Caki2 (cell line): Measurements from ENCODE around the gene FLYWCH2. TPM values are rescaled to one million over a fixed set of nuclear protein-coding genes. Genes with fewer than 3 reads are reported as not detected.
"Not testable (repeated sequence)": the region's sequence is repeated elsewhere in the genome, so short reads cannot be mapped to it uniquely, and the experiment has no call there.

Experiments
- DNase-seq: peaks from one replicate; pipeline ENCODE4 v3.0.0-alpha.2; 2015; ENCODE audit warnings: low read depth
- in situ Hi-C: cut with HindIII; loops from 2 replicates; pipeline ENCODE4 v1.10.0; 2016; ENCODE audit warnings: low sequenced_read_pairs, low pct_unique_long_range_greater_than_20kb, mixed read lengths
- total RNA-seq: library from RNA; depleted of rRNA; stranded (reverse); fragments of >200 nt; shearing (Covaris generic); gene quantifications from 2 replicates; pipeline ENCODE4 v1.2.3, GENCODE V29; 2014; ENCODE audit warnings: low replicate concordance

The FLYWCH2 gene
- total RNA-seq, 1 experiment from 2014 or later, result 161 TPM

DNA sequence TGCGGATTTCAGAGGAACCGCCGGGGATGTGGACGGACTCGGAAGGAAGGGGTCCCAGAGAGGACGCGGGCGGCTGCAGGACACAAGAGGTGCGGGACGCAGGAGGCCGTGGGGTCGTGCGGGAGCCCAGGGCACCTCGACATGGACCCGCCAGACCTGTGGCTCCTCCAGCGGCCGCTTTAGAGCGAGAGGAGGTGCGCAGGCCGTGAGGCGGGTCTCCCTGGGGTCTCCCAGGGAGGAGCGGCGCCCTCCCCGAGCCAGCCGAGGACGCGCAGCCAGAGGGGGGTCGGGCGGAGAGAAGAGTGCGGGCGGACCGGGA, 21.9 kb downstream of the FLYWCH2 start:
- in situ Hi-C loops, result no loop called here
- DNase-seq, result no peak

DNA sequence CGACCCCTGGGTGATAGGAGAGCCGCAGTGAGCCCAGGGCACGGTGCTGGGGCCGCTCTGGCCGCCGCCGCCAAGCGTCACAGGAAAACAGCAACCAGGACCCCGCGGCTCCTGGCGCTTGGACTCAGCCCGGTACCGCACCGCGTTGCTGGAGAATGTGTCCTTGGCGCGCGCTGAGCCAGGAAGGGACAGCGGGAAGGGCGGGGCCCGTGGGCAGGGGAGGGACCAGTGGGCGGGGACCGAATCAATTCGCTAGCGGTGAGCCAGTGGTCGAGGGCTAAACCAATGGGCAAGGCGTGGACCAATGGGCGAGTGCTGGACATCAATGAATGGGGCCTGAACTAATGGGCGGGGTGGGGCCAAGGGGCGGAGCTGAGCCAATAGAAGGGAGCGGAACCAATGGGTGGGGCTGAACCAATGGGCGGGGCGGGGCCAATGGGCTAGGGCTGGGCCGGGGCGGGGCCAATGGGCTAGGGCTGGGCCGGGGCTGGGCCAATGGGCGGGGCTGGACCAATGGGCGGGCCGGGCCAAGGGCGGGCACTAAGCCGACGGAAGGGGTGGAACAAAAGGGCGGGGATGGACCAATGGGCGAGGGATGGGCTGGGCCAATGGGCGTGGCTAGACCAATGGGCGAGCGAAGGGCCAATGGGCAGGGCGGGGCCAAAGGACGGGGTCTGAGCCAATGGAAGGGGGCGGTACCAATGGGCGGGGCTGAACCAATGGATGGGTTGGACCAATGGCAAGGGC, 22.4 kb downstream of the FLYWCH2 start:
- peak; percentile 99 for DNase-seq
- in situ Hi-C loops, result no loop called here

DNA sequence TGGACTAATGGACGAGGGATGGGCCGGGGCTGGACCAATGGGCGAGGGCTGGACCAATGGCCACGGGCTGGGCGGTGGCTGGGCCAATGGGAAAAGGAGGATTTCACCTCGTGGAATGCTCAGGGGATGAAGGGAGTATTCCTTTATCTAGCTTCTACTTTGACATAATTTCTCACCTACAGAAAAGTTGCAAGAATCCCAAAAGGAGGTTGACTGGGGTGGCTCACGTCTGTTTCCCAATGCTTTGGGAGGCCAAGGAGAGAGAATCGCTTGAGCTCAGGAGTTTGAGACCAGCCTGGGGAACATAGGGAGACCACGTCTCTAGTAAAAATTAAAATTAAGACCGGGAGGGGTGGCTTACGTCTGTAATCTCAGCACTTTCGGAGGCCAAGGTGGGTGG, 23.0 kb downstream of the FLYWCH2 start:
- in situ Hi-C loops, result no loop called here
- DNase-seq, result no peak

DNA sequence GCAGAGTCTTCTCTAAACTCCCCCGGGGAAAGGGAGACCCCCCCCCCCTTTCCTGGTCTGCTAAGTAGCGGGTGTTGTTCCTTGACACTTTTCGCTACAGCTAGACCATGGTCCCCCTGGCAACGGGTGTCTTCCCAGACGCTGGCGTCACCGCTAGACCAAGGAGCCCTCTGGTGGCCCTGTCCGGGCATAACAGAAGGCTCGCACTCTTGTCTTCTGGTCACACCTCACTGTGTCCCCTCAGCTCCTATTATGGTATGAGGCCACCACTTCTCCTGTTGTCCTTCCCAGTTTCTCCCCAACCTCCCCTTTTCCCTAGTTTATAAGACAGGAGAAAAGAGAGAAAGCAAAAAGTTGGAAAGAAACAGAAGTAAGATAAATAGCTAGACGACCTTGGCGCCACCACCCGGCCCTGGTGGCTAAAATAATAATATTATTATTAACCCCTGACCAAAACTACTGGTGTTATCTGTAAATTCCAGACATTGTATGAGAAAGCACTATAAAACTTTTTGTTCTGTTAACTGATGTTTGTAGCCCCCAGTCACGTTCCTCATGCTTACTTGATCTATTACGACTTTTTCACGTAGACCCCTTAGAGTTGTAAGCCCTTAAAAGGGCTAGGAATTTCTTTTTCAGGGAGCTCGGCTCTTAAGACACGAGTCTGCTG, 24.2 kb downstream of the FLYWCH2 start:
- in situ Hi-C loops, result not testable (repeated sequence)
- peak; percentile 86 for DNase-seq

DNA sequence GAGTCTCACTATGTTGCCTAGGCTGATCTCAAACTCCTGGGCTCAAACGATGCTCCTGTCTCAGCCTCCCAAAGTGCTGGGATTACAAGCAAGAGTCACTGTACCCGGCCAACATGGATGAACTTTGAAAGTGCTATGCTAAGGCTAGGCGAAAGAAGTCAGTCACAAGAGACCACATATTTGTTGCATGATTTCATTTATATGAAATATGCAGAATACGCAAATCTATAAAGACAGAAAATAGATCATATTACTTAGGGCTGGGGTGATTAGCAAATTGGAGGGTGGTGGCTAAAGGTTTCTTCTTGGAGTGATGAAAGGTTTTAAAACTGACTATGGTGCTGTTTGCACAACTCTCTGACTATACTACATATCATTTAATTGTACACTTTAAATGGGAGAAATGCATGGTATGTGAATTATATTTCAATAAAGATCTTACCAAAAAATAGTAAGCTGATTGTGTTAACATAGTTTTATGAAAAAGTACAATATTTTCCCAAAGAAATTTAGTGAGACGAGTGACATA, 27.5 kb downstream of the FLYWCH2 start:
- in situ Hi-C loops, result no loop called here
- no peak for DNase-seq

DNA sequence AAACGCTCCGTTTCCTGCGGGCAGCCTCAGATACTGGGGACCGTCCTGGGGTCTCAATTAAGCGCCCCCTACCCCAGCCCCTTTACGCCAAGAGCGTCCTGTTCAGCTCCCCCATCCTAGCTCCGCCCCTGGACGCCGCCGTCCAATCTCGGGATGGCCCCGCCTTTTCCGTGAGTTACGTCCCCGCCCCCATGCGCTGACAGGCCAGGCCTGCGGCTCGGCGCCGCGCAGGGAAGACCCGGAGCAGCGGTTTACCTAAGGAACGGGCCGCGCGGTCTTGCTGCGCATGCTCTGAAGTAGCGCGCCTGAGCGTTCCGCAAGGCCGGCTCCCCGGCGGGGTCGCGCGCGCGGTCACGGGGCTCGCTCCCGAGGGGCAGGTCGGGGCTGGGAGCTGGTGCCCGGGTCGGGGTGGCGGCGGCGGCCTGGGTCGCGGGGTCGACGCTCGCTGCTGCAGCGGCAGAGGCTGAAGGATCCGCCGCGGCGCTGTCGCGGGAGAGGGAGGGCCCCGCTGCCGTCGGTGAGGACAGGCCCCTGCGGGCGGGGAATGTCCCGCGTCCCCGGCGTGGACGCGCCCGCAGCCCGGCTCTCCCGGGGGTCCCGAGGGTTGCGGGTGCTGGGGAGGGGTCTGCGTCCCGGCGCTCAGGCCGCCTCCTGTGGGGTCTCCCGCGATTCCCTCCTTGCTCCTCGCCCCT, 28.8 kb downstream of the FLYWCH2 start, which contains the start of gene FLYWCH1:
Gene FLYWCH1, plus strand, starts transcription at position 294 of the 692 bp plus-strand sequence. CDS start 17,755 bp downstream, outside the sequence.
- in situ Hi-C loops, result no loop called here
- DNase-seq, result peak; percentile 97

DNA sequence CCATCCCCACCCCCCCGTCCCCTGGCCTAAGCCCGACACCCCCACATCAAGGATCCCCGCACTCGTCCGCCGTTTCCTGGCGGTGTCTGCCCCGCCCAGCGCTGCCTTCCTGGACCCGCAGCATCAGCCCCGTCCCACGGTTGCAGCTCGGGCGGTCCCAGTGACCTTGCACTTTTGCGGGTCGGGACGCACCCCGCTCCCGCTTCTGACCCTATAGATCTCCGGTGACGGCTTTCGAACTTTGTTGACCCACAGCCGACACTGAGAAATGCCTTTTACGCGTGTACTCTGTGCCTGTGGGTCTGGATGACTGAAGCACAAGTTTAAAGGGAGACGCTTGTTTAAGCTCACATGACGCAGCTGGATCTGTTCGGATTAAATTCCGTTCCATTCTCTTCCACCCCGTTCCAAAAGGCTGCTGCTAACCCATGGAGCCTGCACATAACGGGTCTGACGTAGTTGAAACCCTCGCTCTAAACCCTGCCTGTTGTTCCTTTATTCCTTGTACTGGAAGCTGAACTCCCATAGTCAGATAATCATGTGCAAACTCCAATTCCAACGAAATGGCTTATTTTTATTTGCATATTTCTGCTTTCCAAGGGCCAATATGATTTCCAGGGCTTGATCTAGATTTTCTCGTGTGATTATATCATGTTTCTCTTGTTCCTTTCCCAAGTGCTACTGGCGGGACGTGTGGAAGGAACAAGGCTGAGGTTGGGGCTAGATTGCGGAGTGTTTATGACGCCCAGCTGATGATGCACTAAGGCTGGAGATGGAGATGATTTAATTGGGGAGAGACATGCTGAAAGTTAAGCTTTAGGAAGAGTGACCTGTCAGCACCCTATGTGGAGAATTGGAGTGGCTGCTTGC, 29.6 kb downstream of the FLYWCH2 start:
- in situ Hi-C loops, result no loop called here

DNA sequence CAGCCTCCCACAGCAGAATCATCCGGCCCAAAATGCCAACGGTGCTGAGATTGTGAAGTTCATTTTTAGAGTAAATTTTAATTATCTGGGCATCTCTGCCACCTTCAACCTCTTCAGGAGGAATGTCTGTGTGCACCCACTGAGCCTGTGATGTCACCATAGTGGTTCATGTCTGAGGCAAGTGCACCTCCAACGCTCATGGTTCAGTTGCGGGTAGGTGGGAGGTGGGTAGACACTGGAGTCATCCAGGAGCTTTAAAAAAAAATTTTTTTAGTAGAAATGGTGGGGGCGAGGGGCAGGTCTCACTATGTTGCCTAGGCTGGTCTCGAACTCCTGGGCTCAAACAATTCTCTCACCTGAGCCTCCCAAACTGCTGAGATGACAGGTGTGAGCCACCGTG, 30.6 kb downstream of the FLYWCH2 start:
- no peak for DNase-seq
- in situ Hi-C loops, result no loop called here

More for the DNA sequence above, 29.6 kb downstream of the FLYWCH2 start:
- DNase-seq, result peak; percentile 44

DNA sequence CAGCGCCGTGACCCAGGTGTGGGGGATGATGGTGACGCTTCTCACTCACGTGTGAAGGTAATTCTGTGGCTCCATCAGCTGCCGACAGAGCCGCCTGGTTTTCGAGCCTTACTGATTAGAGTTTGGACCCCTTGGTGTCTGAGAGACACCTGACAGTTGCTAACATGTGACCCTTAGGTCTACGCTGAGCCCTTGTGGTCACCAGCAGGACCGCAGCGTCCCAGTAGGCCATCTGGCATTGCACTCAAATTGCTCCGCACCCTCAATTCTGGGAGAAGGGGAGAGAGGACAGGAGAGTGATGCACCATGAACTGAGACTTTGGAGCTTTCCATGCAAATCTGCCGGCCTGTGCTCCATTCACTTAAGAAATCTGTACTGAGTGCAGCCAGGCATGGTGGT, 31.2 kb downstream of the FLYWCH2 start:
- DNase-seq, result no peak
- in situ Hi-C loops, result no loop called here

DNA sequence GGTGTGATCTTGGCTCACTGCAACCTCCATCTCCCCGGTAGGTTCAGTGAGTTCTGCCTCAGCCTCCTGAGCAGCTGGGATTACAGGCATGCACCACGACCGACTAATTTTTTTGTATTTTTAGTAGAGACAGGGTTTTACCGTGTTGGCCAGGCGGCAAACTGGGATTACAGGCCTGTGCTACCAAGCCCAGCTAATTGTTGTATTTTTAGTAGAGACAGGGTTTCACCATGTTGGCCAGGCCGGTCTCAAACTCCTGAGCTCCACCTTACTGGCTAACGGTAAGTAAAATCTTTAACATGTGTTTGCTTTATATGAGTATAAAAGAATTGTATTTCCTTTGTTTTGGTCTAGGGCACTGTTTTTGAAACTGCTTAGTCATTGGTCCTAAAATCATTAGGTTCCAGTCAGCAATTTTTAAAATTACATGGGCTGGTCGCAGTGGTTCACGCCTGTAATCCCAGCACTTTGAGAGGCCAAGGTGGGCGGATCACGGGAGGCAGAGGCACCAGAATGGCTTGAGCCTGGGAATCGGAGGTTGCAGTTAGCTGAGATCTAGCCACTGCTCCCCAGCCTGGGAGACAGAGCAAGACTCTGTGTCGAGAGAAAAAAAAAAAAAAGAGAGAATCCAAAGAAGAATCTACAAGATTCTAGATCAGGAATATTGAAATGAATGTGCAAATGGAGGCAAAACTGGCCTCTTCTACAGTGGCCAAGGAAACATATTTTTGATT, 32.3 kb downstream of the FLYWCH2 start:
- in situ Hi-C loops, result no loop called here
- peak; percentile 60 for DNase-seq

DNA sequence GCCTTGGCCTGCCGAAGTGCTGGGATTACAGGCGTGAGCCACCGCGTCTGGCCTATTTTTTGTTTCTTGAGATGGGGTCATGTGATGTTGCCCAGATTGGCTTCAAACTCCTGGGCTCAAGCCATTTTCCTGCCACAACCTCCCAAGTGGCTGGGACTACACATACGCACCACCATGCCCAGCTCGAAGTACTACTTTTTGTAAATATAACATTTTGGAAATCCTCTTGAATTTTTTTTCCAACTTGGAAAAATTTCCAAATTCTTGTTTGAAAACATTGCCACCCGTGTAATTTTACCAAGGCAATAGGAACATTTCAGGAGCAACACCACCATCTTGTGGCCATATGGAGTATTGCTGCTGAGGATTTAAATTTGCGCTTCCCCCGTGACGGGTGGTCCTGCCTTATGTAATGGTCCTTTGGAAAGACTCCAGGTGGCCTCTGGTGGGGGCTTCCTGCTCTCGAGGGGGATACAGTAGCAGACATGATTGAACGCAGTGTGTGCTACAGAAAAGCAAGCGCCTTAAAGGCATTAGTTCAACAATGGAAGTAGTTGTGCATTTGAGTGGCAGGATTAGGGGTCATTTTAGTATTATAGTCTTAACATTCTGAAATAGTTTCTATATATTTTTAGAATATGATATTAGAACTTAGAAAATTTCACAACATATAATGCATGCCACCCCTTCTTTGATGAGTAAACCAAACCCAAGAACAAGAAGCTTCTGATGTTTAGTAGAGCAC, 36.7 kb downstream of the FLYWCH2 start:
- DNase-seq, result peak; percentile 66
- in situ Hi-C loops, result no loop called here

DNA sequence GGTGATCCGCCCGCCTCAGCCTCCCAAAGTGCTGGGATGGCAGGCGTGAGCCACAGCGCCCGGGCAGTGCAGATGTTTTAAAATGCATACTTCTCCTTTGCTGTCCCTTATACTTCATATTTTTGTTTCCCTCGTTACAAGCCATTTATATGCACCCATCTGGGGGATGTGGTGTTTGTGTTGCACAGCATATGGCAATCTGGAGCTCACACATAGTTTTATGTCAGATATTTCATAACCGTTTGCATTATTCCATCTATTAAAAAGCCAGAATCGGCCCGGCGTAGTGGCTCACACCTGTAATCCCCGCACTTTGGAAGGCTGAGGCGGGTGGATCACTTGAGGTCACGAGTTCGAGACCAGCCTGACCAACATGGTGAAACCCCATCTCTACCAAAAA, 40.5 kb downstream of the FLYWCH2 start:
- DNase-seq, result no peak
- in situ Hi-C loops, result no loop called here

DNA sequence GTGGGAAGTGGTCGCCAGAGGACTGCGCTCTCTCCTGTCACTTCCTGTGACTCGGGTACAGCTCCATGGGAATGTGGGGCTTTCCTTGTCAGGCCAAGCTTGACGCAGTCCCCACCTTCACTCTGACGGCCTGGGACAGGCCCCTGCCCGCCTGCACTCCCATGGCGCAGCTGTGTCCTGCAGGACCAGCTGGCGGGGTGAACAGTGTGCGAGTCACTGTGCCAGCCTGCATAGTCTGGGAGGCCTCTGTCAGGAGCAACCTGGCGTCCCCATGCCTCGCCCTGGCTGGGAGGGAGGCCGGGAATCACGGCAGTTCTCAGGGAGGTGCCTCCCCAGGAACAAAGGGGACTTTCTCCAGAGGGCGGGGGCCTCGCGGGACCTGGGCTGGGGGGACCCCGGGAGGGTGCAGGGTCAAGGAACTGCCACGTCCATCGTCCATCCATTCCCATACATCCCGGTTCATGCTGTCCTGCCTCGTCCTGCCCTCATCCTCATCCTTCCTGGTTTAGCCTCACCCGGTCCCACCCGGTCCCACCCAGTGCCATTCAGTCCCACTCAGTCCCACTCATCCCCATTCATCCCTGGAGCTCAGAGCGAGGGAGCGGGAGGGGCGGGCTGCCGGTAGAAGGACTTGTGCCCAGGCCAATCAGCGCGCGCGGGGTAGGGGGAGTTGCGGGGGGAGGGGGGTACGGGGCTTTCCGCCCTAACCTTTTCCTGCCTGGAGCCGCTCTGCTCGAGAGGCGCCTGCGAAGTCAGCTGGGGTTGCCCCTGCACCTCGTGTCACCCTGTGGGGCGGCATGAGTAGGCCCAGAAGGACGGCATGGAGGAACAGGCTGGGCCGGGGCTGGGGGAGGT, 42.1 kb downstream of the FLYWCH2 start:
- DNase-seq, result no peak
- in situ Hi-C loops, result no loop called here

DNA sequence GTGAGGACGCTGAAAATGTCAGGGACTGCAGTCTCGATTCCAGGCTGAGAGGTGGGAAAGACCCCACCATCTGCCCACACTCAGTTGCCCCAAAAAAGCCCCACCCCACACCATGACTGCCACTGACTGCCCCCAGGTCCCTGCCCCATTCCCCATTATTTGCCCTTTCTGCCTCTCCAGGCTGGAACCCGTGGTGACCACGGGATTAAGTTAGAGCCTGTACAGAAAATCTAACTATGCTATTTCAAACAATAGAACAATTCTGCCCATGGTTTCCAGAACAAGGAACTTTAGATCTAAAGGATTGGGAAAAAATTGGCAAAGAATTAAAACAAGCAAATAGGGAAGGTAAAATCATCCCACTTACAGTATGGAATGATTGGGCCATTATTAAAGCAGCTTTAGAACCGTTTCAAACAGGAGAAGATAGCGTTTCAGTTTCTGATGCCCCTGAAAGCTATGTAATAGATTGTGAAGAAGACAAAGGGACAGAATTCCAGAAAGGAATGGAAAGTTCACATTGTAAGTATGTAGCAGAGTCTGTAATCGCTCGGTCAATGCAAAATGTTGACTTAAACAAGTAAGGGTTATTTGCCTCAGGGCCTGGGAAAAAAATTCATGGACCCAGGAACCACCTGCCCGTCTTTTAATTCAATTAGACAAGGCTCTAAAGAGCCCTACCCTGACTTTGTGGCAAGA, 43.1 kb downstream of the FLYWCH2 start:
- DNase-seq, result no peak
- in situ Hi-C loops, result no loop called here

DNA sequence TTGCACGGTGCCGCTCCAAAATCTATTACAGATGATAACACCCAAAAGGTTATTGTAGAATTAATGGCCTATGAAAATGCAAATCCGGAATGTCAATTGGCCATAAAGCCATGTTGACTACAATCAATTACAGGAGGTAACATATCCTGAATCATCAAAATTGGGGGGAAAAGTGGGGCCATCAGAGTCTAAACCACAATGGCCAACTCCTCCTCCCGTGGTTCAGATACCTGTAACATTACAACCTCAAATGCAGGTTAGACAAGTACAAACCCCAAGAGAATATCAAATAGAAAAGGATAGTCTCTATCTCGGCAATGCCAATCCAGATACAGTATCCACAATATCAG, 43.6 kb downstream of the FLYWCH2 start:
- in situ Hi-C loops, result no loop called here
- no peak for DNase-seq
